VCaP (cell line): Measurements from ENCODE around the gene BRAF.
"Not testable (repeated sequence)": the region's sequence is repeated elsewhere in the genome, so short reads cannot be mapped to it uniquely, and the experiment has no call there.

Experiments used
- H3K27ac ChIP-seq: fragments of 450-650 bp; 2 replicates; pipeline ENCODE4 v1.5.1; 2017
- TF ChIP-seq, protein P1 (sequence below): fragments of 450-650 bp; conservative IDR thresholded peaks from 2 replicates; pipeline ENCODE4 v1.5.1; 2017; ENCODE audit warnings: mild to moderate bottlenecking, moderate library complexity

Gene BRAF

DNA sequence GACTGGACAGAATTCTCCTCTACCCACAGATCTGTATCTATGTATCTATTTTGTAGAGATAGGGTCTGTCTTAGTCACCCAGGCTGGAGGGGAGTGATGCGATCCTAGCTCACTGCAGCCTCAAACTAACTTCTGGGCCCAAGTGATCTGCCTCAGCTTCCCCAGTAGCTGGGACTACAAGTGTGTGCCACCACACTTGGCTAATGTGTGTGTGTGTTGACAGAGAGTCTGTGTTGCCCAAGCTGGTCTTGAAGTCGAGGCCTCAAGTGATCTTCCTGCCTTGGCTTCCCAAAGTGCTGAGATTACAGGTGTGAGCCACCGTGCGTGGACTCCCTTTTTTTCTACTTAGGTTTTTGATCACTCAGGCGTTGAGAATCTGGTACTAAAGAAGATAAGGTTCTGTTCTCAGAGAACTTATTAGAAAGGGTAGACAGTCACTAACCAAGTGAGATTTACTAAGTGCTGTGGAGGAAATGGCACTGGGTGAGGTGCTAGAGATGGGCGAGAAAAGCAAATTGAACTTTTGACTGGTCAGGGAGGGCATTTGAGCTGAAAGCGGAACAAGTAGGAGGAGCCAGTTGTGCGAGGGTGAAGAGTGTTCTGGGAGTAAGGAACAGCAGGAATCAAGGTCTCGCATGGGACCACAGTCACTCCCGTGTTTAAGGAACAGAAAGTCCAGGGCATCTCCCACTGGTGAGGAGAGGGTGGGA is 210.2 kb downstream of the BRAF start:
- TF ChIP-seq, protein P1, sequence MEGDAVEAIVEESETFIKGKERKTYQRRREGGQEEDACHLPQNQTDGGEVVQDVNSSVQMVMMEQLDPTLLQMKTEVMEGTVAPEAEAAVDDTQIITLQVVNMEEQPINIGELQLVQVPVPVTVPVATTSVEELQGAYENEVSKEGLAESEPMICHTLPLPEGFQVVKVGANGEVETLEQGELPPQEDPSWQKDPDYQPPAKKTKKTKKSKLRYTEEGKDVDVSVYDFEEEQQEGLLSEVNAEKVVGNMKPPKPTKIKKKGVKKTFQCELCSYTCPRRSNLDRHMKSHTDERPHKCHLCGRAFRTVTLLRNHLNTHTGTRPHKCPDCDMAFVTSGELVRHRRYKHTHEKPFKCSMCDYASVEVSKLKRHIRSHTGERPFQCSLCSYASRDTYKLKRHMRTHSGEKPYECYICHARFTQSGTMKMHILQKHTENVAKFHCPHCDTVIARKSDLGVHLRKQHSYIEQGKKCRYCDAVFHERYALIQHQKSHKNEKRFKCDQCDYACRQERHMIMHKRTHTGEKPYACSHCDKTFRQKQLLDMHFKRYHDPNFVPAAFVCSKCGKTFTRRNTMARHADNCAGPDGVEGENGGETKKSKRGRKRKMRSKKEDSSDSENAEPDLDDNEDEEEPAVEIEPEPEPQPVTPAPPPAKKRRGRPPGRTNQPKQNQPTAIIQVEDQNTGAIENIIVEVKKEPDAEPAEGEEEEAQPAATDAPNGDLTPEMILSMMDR = no peak
- no peak overlapping the region for H3K27ac ChIP-seq

DNA sequence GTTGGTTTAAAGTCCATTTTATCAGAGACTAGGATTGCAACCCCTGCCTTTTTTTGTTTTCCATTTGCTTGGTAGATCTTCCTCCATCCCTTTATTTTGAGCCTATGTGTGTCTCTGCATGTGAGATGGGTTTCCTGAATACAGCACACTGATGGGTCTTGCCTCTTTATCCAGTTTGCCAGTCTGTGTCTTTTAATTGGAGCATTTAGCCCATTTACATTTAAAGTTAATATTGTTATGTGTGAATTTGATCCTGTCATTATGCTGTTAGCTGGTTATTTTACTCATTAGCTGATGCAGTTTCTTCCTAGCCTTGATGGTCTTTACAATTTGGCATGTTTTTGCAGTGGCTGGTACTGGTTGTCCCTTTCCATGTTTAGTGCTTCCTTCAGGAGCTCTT is 212.3 kb downstream of the BRAF start:
- not testable (repeated sequence) for H3K27ac ChIP-seq

DNA sequence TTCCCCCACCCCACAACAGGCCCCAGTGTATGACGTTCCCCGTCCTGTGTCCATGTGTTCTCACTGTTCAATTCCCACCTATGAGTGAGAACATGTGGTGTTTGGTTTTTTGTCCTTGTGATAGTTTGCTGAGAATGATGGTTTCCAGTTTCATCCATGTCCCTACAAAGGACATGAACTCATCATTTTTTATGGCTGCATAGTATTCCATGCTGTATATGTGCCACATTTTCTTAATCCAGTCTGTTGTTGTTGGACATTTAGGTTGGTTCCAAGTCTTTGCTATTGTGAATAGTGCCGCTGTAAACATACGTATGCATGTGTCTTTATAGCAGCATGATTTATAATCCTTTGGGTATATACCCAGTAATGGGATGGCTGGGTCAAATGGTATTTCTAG is 216.0 kb downstream of the BRAF start:
- H3K27ac ChIP-seq = not testable (repeated sequence)

DNA sequence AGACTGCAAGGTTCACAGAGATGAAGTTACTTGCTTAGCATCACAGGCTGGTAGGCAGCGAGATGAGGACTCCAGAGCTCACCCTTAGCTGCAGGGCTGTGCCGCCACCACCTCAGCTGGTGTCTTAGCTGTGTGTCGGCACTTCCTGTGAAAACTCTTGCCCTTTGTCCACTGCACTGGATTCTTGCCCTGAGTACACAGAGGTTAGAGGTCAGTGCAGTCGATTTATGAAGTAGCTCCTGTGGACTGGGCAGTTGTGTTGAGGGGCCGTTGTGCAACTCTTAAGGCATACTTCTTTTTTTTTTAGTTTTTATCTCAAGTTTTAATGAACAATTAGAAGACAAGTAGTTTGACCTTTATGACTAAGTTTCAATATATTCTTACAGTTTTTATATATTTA is 217.6 kb downstream of the BRAF start:
- TF ChIP-seq, protein P1 = no peak
- no peak overlapping the region for H3K27ac ChIP-seq

DNA sequence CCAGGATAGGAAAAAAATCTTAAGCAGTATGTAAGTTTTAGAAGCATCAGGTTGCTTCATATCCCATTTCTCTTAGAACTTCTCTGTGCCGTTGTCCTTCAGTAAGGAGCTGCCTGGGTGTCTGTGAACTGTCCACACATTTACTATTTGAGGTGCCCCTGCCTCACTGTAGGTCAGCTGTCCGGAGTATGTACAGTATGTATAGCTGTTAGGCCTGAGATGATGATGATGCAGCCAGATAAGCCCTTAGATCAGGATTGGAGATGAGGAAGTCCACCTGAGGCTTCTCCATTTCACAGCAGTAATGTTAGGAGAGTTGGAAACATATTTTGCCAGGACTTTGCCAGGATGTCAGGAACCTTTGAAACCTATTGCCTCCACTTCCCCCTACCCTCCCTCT is 220.5 kb downstream of the BRAF start:
- no peak overlapping the region for H3K27ac ChIP-seq
- TF ChIP-seq, protein P1 = no peak

DNA sequence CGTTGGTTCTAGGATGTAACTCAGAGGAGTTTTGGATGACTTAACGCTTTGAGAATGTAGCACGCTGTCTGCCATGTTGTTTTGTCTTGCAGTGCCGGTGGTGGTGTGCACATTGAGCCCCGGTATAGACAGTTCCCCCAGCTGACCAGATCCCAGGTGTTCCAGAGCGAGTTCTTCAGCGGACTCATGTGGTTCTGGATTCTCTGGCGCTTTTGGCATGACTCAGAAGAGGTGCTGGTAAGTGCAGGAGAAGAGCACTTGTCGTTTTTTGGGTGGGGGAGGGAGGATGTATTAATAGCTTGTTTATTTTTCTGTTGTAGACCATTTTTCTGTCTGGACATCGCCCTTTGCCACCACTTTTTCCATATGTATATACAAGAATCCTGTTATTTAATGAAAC is 222.0 kb downstream of the BRAF start:
- TF ChIP-seq, protein P1 = no peak

DNA sequence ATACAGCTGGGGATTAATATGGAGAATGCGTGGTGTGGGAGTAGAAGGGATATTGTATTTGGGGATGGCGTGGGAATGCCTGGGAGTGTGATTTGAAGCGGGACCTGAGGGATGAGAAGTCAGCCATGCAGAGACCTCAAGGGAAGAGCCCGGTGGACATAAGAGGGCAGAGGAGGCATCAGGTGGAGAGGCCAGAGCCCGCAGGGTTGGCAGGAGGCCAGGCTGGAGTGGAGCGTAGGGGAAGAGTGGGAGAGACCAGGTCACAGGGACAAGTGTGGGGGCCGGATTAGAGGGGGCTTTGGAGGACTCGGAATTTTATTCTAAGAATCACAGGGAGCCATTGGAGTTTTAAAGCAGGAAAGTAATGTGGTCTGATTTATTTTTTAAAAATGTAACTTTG is 226.3 kb downstream of the BRAF start:
- TF ChIP-seq, protein P1 = no peak

More for the DNA sequence above, 222.0 kb downstream of the BRAF start:
- H3K27ac ChIP-seq = no peak overlapping the region

GRCh38 chr7:140697447-140698143 is 227.1 kb downstream of the BRAF start:
- TF ChIP-seq, protein P1 = no peak
- peak overlapping the region; percentile 93 for H3K27ac ChIP-seq

More for the DNA sequence above, 226.3 kb downstream of the BRAF start:
- H3K27ac ChIP-seq = peak overlapping the region; percentile 93
